Lower lobe of right lung (tissue), 2 donors: ENCODE results near the gene SLC35B4. TPM values are rescaled to one million over a fixed set of nuclear protein-coding genes. Genes with fewer than 3 reads are reported as not detected.
A peak's percentile ranks its signal among the peaks of the same experiment; 100 is the strongest.

Source experiments
- ATAC-seq, 2 donors: fragments of 200-7000 bp; cut with Tn5 transposase; one replicate each; pipeline ENCODE4 v1.9.1; 2020 to 2022; ENCODE audit warnings: mild to moderate bottlenecking in 2 of 2, moderate library complexity in 2 of 2
- DNase-seq: peaks from one replicate; pipeline ENCODE4 v3.0.0-alpha.2; 2020
- H3K27ac ChIP-seq: fragments of 200-600 bp; one replicate; pipeline ENCODE4 v1.8.0; 2022
- H3K27me3 ChIP-seq: fragments of 200-600 bp; one replicate; pipeline ENCODE4 v1.8.0; 2022; ENCODE audit warnings: low read depth
- H3K36me3 ChIP-seq: fragments of 200-600 bp; one replicate; pipeline ENCODE4 v1.8.0; 2022; ENCODE audit warnings: mild to moderate bottlenecking
- H3K4me1 ChIP-seq: fragments of 200-600 bp; one replicate; pipeline ENCODE4 v1.8.0; 2022
- H3K4me3 ChIP-seq: fragments of 200-600 bp; one replicate; pipeline ENCODE4 v1.8.0; 2022; ENCODE audit warnings: mild to moderate bottlenecking
- H3K9me3 ChIP-seq: fragments of 200-600 bp; one replicate; pipeline ENCODE4 v1.8.0; 2022
- intact Hi-C: fragments of 100-400 bp; cut with DNase I; formaldehyde crosslinking; loops from one replicate; pipeline ENCODE4 v1.11.0; 2022
- total RNA-seq: library from RNA; stranded (reverse); fragmentation: NEBNext Ultra II Directional; extraction: Animal tissue kit (Norgen Biotek cat#: 25700); gene quantifications from one replicate; pipeline ENCODE4 v1.2.1, GENCODE V29; 2021
- TF ChIP-seq, protein P1 (sequence below): fragments of 200-600 bp; IDR thresholded peaks from one replicate; pipeline ENCODE4 v1.8.0; 2022; ENCODE audit warnings: antibody characterized with exemption, mild to moderate bottlenecking
- donor health status: DM: no; HTN: yes; CAD: no; lungs with severe emphysema.

The SLC35B4 gene
- total RNA-seq, 1 donor from 2014 or later, result 12.2 TPM

DNA sequence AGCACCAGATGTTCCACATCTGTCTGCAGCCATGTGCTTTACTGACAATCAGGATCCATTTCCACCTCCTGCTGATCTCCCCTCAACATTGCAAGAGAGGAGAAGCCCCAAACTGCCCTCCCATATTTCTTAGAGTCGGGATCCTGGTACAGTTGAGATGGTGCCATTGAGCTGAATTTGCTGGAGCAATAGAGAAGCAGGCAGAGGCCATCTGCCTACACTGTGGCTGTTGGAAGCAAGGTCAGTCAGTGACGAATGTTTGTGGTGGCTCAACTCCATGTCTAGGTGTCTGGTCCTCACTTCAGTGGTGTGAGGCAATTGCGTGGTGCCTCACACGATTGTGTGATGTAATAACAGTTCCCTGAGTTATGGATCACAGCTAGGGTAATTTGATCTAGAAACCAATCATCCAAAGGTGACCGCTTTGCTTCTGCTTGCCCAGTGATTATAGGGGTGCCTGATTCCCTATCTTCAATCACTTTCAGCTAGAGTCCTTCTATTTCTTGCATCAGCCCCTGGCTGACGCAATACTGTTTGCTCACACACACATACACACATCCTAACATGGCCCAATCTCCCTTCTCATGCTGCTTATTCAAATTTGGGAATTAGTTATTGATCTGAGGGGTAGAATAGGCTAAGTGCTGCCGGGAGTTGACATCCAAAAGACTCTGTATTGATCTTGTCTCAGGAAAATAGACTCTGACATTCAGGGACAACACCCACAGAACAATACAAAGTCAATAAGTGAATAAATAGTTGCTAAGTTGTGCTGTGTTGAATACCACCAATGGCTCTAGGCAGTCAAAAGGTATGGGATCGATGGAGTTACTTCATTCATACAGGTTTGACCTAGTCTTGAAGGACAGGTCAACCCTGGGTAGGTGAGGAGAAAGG is 46.1 kb upstream of the SLC35B4 start:
- Histone ChIP-seq H3K36me3 (no peaks in the 10 kb centered on the region), H3K27ac (no peak overlapping the region), H3K27me3 (no peaks in the 10 kb centered on the region), H3K9me3 (no peaks in the 10 kb centered on the region), H3K4me1 (no peaks in the 10 kb centered on the region), H3K4me3 (no peak overlapping the region)
- DNase-seq (no peak), ATAC-seq (no peak)
- intact Hi-C loops, result no loop called here
- TF ChIP-seq, protein P1, sequence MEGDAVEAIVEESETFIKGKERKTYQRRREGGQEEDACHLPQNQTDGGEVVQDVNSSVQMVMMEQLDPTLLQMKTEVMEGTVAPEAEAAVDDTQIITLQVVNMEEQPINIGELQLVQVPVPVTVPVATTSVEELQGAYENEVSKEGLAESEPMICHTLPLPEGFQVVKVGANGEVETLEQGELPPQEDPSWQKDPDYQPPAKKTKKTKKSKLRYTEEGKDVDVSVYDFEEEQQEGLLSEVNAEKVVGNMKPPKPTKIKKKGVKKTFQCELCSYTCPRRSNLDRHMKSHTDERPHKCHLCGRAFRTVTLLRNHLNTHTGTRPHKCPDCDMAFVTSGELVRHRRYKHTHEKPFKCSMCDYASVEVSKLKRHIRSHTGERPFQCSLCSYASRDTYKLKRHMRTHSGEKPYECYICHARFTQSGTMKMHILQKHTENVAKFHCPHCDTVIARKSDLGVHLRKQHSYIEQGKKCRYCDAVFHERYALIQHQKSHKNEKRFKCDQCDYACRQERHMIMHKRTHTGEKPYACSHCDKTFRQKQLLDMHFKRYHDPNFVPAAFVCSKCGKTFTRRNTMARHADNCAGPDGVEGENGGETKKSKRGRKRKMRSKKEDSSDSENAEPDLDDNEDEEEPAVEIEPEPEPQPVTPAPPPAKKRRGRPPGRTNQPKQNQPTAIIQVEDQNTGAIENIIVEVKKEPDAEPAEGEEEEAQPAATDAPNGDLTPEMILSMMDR, result no peak

DNA sequence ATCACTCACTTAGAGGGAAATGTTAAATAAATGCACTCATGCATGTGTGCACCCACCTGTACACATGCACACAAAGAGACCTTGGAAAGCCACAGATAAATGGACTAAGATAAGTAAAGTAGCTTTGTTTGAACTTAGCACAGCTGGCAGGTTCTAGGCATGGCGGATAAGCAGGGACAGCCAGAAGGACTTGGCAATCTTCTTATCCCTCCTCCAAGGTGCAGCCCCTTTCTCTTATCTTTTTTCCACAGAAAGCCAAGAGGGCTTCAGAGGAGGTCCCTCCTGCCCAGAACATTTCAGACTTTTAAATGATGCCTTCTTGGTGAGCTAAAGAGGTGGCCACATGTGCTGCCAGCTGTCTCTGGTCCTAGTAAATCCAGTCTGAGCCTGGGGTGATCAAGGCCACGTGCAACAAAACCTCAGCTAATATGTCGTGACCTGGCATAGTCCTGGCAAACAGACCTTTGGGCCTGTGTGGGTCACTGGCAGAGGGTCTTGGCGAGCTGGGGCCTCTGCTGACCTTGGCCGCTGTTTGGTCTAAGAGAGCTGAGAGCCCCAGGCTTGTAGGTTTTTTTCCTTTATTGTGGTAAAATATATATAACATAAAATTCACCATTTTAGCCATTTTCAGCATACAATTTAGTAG is 43.2 kb upstream of the SLC35B4 start:
- no peaks in the 10 kb centered on the region for H3K4me1 ChIP-seq
- H3K27me3 ChIP-seq, result no peaks in the 10 kb centered on the region
- no peak overlapping the region for H3K27ac ChIP-seq
- ATAC-seq (no peak), DNase-seq (no peak)
- H3K4me3 ChIP-seq, result no peak overlapping the region
- intact Hi-C loops, result no loop called here
- TF ChIP-seq, protein P1, result no peak
- H3K36me3 ChIP-seq, result no peaks in the 10 kb centered on the region
- no peaks in the 10 kb centered on the region for H3K9me3 ChIP-seq

DNA sequence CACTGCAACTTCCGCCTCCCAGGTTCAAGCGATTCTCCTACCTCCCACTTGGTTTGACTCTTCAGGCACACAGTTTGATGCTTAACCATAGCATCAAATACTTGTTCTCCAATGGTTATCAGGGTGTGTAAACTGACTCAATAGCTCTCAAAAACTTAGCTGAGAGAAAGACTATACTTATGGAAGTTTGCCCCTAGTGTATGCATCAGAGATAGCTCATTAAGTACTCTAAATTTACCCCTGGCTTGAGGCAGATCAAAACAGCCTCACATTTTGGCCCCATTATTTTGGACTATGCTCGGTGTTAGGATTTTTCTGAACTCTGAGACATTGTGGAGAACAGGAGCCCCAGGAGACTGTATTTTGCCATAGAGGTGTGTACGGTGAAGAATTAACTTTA is 40.8 kb upstream of the SLC35B4 start:
- TF ChIP-seq, protein P1, result no peak
- Histone ChIP-seq H3K9me3 (no peaks in the 10 kb centered on the region), H3K27me3 (no peaks in the 10 kb centered on the region), H3K4me1 (no peaks in the 10 kb centered on the region), H3K4me3 (no peak overlapping the region), H3K27ac (no peak overlapping the region), H3K36me3 (no peaks in the 10 kb centered on the region)
- DNase-seq (no peak), ATAC-seq (no peak)
- intact Hi-C loops, result no loop called here

DNA sequence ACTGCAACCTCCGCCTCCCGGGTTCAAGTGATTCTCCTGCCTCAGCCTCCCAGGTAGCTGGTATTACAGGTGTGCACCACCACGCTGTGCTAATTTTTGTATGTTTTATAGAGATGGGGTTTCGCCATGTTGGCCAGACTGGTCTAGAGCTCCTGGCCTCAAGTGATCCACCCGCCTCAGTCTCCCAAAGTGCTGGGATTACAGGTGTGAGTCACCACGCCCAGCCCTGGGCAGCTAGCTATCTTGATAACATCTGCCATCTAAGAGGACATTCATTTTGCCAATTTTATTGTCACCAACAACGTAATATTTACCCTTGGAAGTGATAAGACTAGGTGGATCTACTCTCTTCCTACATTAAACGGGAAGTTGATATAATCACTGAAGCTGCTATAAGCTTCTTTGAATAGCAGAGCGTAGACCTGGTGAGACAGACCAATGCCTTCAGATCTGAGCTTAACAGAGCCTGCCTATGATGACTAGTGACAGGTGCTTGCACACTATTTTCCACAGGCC is 39.7 kb upstream of the SLC35B4 start:
- intact Hi-C loops, result no loop called here
- no peaks in the 10 kb centered on the region for H3K4me1 ChIP-seq
- DNase-seq (no peak), ATAC-seq (no peak)
- no peak overlapping the region for H3K27ac ChIP-seq
- TF ChIP-seq, protein P1, result no peak
- no peaks in the 10 kb centered on the region for H3K9me3 ChIP-seq
- no peak overlapping the region for H3K4me3 ChIP-seq
- no peaks in the 10 kb centered on the region for H3K36me3 ChIP-seq
- no peaks in the 10 kb centered on the region for H3K27me3 ChIP-seq

- ATAC-seq, result peak; percentile 25 to 51
- DNase-seq, result peak; percentile 48
- Histone ChIP-seq H3K4me3 (no peak overlapping the region), H3K4me1 (no peaks in the 10 kb centered on the region), H3K9me3 (no peaks in the 10 kb centered on the region), H3K36me3 (no peaks in the 10 kb centered on the region), H3K27me3 (no peaks in the 10 kb centered on the region), H3K27ac (no peak overlapping the region)
- intact Hi-C loops, result no loop called here
- TF ChIP-seq, protein P1, result no peak
Observed at GRCh38 chr7:134355927-134356326, 39.2 kb upstream of the SLC35B4 start.
